Measurements from ENCODE around the gene SLC25A44. TPM values are rescaled to one million over a fixed set of nuclear protein-coding genes. Genes with fewer than 3 reads are reported as not detected.
A peak's percentile ranks its signal among the peaks of the same experiment; 100 is the strongest.

Gene SLC25A44
- total RNA-seq, 1 donor from 2014 or later = 22.0 TPM

DNA sequence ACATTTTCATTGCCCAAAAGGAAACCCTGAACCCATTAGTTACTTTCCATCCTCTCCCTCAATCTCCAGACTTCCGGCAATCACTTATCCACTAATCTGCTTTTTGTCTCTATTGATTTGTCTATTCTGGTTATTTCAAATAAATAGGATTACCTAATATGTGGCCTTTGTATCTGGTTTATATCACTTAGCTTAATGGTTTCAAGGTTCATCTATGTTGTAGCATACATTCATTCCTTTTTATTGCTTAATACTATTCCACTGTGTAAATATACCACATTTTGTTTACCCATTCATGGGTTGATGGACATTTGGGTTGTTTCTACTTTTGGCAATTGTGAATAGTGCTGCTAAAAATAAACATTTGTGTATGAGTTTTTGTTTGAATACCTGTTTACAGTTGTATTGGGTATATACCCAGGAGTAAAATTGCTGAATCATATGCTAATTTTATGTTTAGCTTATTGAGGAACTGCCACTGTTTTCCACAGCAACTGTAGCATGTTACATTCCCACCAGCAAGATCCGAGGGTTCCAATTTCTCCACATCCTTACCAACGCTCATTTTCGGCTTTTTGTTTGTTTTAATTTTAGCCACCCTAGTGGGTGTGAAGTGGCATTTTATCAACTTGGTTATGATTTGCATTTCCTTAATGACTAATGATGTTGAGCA lies 2.5 kb upstream of the SLC25A44 start:
- H3K4me1 Mint-ChIP-seq (ENCODE audit: unreplicated experiment) = peaks cover 11% of the 10 kb centered on the region
- peaks cover 8% of the 10 kb centered on the region for H3K27me3 Mint-ChIP-seq (ENCODE audit: unreplicated experiment)
- H3K4me3 Mint-ChIP-seq (ENCODE audit: unreplicated experiment) = no peak overlapping the region
- no peak for DNase-seq (ENCODE audit: low spot score)
- no peaks in the 10 kb centered on the region for H3K9me3 Mint-ChIP-seq (ENCODE audit: unreplicated experiment)
- no peak overlapping the region for H3K27ac Mint-ChIP-seq (ENCODE audit: unreplicated experiment)
- TF ChIP-seq CTCF (IDR thresholded peaks at IDR 0.05; ENCODE audit: unreplicated experiment) = no peak
- H3K36me3 Mint-ChIP-seq (ENCODE audit: low read depth, unreplicated experiment) = peaks cover 3% of the 10 kb centered on the region

DNA sequence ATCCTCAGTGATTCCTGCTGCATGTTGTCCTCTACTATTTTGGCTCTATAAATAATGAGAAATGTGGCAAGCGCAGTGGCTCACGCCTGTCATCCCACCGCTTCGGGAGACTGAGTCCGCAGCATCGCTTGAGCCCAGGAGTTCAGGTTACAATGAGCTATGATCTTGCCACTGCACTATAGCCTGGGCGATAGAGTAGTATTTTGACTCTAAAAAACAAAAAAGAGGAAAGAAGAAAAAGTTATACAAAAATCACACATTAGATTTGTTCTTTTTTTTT lies 756 bp upstream of the SLC25A44 start:
- no peaks in the 10 kb centered on the region for H3K9me3 Mint-ChIP-seq (ENCODE audit: unreplicated experiment)
- H3K4me1 Mint-ChIP-seq (ENCODE audit: unreplicated experiment) = peaks cover 11% of the 10 kb centered on the region
- H3K27ac Mint-ChIP-seq (ENCODE audit: unreplicated experiment) = peak overlapping the region; percentile 80
- TF ChIP-seq CTCF (IDR thresholded peaks at IDR 0.05; ENCODE audit: unreplicated experiment) = no peak
- H3K27me3 Mint-ChIP-seq (ENCODE audit: unreplicated experiment) = peaks cover 10% of the 10 kb centered on the region
- H3K4me3 Mint-ChIP-seq (ENCODE audit: unreplicated experiment) = peak overlapping the region; percentile 10
- no peak for DNase-seq (ENCODE audit: low spot score)
- peaks cover 8% of the 10 kb centered on the region for H3K36me3 Mint-ChIP-seq (ENCODE audit: low read depth, unreplicated experiment)

- TF ChIP-seq CTCF (IDR thresholded peaks at IDR 0.05; ENCODE audit: unreplicated experiment) = no peak
- Mint-ChIP-seq H3K4me3 (ENCODE audit: unreplicated experiment) (peak overlapping the region; percentile 97), H3K4me1 (ENCODE audit: unreplicated experiment) (peaks cover 11% of the 10 kb centered on the region), H3K27me3 (ENCODE audit: unreplicated experiment) (peaks cover 8% of the 10 kb centered on the region), H3K9me3 (ENCODE audit: unreplicated experiment) (no peaks in the 10 kb centered on the region), H3K36me3 (ENCODE audit: low read depth, unreplicated experiment) (peaks cover 8% of the 10 kb centered on the region), H3K27ac (ENCODE audit: unreplicated experiment) (peak overlapping the region; percentile 80)
- no peak for DNase-seq (ENCODE audit: low spot score)
Observed at GRCh38 chr1:156194300-156194652, 372 bp downstream of the SLC25A44 start.

DNA sequence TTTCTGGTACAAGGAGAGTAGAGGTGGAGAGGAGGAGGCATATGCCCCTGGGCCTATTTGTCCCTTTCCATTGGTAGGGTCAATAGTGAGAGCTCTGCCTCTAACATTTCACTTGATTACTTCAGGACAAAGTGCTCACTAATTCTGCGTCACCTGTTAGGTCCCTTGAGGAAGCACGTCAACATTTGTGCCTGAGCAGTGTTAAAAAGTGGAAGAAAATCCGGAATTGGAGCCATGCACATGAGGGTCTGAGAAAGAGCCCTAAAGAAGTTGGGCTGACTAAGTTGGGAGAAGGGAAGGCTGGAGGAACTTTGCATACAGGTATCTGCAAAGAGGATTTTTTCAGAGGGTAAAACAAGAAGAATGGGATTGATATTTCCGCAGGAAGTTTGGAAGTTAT lies 1.9 kb downstream of the SLC25A44 start:
- Mint-ChIP-seq H3K4me3 (ENCODE audit: unreplicated experiment) (no peak overlapping the region), H3K27me3 (ENCODE audit: unreplicated experiment) (peaks cover 8% of the 10 kb centered on the region), H3K36me3 (ENCODE audit: low read depth, unreplicated experiment) (peaks cover 21% of the 10 kb centered on the region), H3K9me3 (ENCODE audit: unreplicated experiment) (no peaks in the 10 kb centered on the region), H3K27ac (ENCODE audit: unreplicated experiment) (no peak overlapping the region), H3K4me1 (ENCODE audit: unreplicated experiment) (peaks cover 11% of the 10 kb centered on the region)
- no peak for TF ChIP-seq CTCF (IDR thresholded peaks at IDR 0.05; ENCODE audit: unreplicated experiment)
- no peak for DNase-seq (ENCODE audit: low spot score)

- H3K9me3 Mint-ChIP-seq (ENCODE audit: unreplicated experiment) = no peaks in the 10 kb centered on the region
Observed at GRCh38 chr1:156196445-156196844, 2.5 kb downstream of the SLC25A44 start.

More at GRCh38 chr1:156196445-156196844, 2.5 kb downstream of the SLC25A44 start:
- peaks cover 8% of the 10 kb centered on the region for H3K27me3 Mint-ChIP-seq (ENCODE audit: unreplicated experiment)
- H3K4me1 Mint-ChIP-seq (ENCODE audit: unreplicated experiment) = peaks cover 11% of the 10 kb centered on the region
- H3K27ac Mint-ChIP-seq (ENCODE audit: unreplicated experiment) = no peak overlapping the region
- DNase-seq (ENCODE audit: low spot score) = no peak
- no peak for TF ChIP-seq CTCF (IDR thresholded peaks at IDR 0.05; ENCODE audit: unreplicated experiment)
- H3K36me3 Mint-ChIP-seq (ENCODE audit: low read depth, unreplicated experiment) = peaks cover 17% of the 10 kb centered on the region
- H3K4me3 Mint-ChIP-seq (ENCODE audit: unreplicated experiment) = no peak overlapping the region

Measured in endothelial cell (in vitro differentiated cells).